HPDE6-E6E7 (cell line): ENCODE data around the gene CUL3.

ENCODE experiments used
- DNase-seq: peaks from one replicate; pipeline ENCODE4 v3.0.0; 2011; ENCODE audit warnings: missing footprints; ENCODE audit errors: extremely low spot score

Gene CUL3

DNA sequence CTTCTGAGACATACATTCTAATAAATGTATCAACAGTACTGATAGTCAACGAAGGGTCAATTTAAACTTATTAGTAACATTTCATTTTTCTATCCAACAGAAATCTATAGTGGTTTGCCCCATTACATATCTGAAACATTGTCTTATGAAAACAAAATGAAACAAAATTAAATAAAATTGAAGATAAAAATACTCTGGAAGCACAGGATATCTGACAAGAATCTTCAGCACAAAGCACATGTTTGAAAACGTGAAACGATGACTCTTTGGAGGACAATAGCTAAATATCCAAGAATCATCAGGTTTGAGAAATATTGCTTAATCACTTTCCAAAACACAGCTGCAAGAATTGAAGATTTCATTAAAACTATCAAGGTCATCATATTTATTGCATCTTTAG lies 112.3 kb downstream of the CUL3 start:
- no peak for DNase-seq

DNA sequence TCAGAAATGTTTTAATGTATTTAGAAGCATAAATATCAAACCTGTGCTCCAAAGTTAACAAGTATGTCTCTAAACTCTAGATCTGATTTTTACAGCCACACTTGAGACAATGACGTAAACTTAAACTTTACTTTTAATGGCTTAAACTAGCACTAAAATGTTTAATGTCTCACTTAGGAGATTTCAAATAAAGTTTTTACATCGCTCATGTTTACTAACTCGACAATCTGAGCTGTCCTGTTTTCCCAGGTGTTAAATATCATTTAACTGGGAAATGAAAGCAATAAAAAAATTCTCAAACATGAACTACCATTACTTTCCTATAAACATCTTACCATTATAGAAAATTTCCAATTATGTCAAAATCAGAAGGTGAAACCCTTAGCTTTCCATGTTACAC lies 113.0 kb downstream of the CUL3 start:
- DNase-seq = no peak

DNA sequence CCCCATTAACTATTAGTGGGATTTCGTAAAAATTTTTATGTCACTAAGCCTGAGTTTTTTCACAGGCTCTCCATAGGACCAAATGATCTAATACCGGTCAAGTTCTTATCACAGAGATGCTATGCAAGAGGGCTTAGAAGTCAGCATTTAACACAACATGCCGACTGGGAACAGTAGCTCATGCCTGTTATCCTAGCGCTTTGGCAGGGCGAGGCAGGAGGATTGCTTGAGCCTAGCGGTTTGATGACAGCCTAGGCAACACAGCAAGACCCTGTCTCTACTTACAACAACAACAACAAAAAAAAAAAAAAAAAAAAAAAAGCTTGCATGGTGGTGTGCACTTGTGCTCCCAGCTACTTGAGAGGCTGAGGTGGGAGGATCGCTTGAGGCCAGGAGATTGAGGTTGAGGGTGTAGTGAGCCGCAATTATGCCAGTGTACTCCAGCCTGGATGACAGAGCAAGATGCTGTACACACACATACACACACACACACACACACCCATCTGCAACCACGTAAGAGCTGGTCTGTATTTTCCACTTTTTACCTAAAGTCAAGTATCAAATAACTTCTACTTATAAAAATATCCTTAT lies 115.7 kb downstream of the CUL3 start:
- DNase-seq = no peak

- DNase-seq = no peak
These were observed 118.8 kb downstream of the CUL3 start for GRCh38 chr2:224466304-224466895.

DNA sequence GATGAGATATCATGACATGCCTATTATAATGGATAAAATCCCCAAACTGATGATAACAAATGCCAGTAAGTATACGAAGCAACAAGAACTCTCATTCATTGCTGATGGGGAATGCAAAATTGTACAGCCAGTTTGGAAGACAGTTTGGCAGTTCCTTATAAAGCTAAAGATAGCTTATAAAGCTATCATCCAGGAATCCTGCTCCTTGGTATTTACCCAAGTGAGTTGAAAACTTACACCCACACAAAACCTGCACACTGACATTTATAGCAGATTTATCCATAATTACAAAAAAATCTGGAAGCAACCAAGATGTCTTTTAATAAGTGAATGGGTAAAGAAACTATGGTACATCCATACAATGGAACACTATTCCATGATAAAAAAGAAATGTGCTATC lies 123.8 kb downstream of the CUL3 start:
- no peak for DNase-seq

DNA sequence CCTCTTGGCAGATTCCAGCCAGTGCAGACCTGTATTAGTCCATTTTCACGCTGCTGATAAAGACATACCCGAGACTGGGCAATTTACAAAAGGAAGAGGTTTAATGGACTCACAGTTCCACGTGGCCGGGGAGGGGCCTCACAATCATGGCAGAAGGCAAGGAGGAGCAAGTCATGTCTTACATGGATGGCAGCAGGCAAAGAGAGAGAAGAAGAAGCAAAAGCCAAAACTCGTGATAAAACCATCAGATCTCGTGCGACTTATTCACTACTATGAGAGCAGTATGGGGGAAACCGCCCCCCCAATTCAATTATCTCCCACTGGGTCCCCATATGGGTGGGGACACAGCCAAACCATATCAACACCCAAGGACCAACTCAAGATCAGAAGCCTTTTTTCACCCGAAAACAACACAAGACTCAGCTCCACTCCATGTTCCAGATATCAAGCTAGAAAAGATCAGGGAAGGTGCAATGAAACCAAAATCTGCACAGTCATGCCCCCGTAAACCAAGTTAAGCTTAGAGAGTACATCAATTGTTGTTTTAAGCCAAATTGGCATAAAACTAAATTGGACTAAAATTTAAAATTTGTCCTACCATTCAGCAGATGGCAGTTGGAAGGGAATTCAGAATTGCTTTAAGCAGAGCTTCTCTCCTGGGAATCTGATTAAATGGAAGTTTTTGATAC lies 127.6 kb downstream of the CUL3 start:
- no peak for DNase-seq

DNA sequence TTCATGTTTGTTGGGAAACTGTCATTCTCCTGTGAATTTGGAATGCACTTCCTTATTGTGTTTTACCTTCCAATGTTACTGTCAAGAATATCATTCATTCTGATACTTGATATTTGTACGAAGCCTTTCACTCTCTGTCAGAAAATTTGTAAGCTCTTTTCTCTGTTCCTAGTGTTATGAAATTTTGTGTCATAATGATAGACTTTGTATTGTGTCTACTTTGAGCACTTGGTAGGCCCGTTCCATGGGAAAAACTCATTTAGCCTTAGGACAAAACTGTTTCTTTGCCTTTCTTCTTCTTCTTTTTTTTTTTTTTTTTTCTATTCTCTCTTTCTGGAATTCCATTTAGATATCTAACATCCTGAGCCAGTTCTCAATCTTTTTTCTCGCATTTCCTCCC lies 131.3 kb downstream of the CUL3 start:
- DNase-seq = no peak

GRCh38 chr2:224449212-224450147 lies 135.7 kb downstream of the CUL3 start:
- DNase-seq = peak; percentile 35

GRCh38 chr2:224448236-224448635 lies 136.9 kb downstream of the CUL3 start:
- DNase-seq = no peak

DNA sequence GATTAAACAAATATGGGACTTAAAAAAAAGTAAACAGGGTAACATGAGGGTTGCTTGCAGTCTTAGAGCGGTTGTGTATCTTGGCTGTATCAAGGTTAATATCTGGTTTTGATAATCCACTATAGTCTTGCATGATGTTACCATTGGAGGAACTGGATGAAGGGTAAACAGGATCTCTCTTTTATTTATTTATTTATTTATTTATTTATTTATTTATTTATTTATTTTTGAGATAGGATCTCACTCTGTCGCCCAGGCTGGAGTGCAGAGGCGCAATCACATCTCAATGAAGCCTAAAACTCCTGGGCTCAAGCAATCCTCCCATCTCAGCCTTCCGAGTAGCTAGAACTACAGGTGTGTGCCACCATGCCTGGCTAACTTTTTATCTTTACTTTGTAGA lies 140.4 kb downstream of the CUL3 start:
- DNase-seq = no peak

- DNase-seq = no peak
These were observed 141.1 kb downstream of the CUL3 start for GRCh38 chr2:224444021-224444420.

GRCh38 chr2:224442071-224442967 lies 142.8 kb downstream of the CUL3 start:
- no peak for DNase-seq

- no peak for DNase-seq
These were observed 144.2 kb downstream of the CUL3 start for GRCh38 chr2:224440988-224441387.

DNA sequence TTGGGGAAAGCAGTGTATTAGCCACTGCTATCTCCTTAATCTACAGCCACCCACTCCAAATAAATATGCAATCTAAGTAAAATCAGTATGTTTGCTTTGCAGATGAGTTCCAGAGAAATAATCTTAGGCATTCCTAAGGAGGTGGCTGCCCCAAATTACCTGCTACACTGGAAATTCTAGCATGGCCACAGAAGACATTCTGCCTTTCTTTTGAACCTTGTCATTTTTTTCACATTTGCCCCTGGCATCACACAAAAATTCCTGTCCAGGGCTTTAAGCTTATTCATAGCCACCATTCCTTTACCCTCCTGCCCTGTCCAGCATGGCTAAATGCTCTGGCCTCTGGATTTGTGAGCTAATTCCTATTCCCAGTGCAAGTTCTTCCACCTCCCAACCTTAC lies 146.4 kb downstream of the CUL3 start:
- no peak for DNase-seq

DNA sequence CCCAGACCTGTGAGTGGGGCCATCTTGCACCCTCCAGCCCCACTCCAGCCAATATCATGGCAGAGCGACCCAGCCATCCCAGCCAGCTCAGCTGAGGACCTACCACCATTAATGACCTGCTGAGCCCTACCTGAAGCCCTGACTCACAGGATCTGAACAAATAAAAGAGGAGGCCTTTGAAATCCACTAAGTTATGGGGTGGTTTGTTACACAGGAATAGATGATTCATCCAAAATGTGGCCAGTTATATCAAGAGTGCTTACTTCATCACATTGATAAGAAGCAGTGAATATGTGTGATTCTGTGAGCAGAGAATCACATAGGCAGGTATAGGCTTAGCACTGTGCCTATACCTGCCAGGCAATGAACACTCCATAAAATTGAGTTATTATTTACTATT lies 148.5 kb downstream of the CUL3 start:
- no peak for DNase-seq

GRCh38 chr2:224434618-224435017 lies 150.5 kb downstream of the CUL3 start:
- DNase-seq = no peak

GRCh38 chr2:224433442-224433841 lies 151.7 kb downstream of the CUL3 start:
- DNase-seq = no peak

DNA sequence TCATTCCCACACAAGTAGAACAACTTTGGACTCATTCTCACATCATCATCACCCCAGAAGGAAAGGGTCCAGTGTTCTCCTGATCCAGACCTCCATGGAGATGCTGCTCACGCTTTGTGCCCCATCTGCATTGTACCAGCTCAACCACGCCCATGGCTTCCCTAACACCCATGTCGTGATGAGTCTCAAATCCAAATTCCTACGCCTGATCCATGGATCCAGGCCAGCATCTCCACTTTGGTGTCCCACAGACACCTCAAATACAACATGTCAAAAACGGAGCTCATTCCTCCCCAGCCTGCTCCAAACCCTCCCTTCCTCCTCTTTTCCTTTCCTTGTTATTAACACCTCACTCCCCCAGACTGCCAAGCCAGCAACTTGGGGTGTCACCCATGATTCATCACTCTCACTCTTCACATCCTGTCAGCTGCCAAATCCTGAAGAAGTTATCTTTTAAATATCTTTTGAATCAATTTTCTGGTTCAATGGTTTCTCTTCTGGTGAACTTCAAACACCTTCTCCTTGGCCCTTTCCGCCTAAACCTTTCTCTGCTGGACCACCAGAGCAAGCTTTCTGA lies 153.1 kb downstream of the CUL3 start:
- DNase-seq = no peak

- DNase-seq = no peak
These were observed 155.7 kb downstream of the CUL3 start for GRCh38 chr2:224429441-224429810.

- no peak for DNase-seq
These were observed 156.2 kb downstream of the CUL3 start for GRCh38 chr2:224428787-224429440.
